K562 (cell line): ENCODE data around the gene MTHFD2. TPM values are rescaled to one million over a fixed set of nuclear protein-coding genes. Genes with fewer than 3 reads are reported as not detected.

ENCODE experiments used
- BCOR ChIP-seq: fragments of 450-650 bp; IDR thresholded peaks from 2 replicates; pipeline ENCODE4 v1.6.1; 2016
- EGR1 ChIP-seq: fragments of 450-650 bp; conservative IDR thresholded peaks from 2 replicates; pipeline ENCODE4 v1.6.1; 2017; ENCODE audit warnings: mild to moderate bottlenecking
- FUS ChIP-seq: fragments of 200-400 bp; formaldehyde crosslinking; optimal IDR thresholded peaks from 2 replicates; pipeline ENCODE3; 2017; ENCODE audit warnings: low read depth, low read length
- GATAD2B ChIP-seq: fragments of 450-650 bp; IDR thresholded peaks from 2 replicates; pipeline ENCODE4 v1.6.1; 2017; ENCODE audit warnings: mild to moderate bottlenecking, borderline replicate concordance
- HCFC1 ChIP-seq: IDR thresholded peaks from 2 replicates; pipeline ENCODE4 v1.6.1; 2012; ENCODE audit warnings: low read depth, low read length, improper control_type of control experiment
- HINFP ChIP-seq: fragments of 450-650 bp; conservative IDR thresholded peaks from 2 replicates; pipeline ENCODE4 v1.6.1; 2016; ENCODE audit warnings: missing genetic modification characterization, low read depth, mild to moderate bottlenecking, control low read depth, missing compliant biosample characterization
- HMGN3 ChIP-seq: IDR thresholded peaks from 2 replicates; pipeline ENCODE4 v1.6.1; 2011; ENCODE audit warnings: borderline replicate concordance, low read depth, mild to moderate bottlenecking, mixed read lengths, low read length; ENCODE audit not compliant: insufficient read length; ENCODE audit errors: extremely low read depth
- MXI1 ChIP-seq: IDR thresholded peaks from 2 replicates; pipeline ENCODE4 v1.6.1; 2011; ENCODE audit warnings: low read depth, mild to moderate bottlenecking, improper control_type of control experiment, low read length
- PML ChIP-seq: IDR thresholded peaks from 2 replicates; pipeline ENCODE4 v1.6.1; 2012; ENCODE audit warnings: low read length, inconsistent platforms
- POLR2A ChIP-seq: fragments of 450-650 bp; conservative IDR thresholded peaks from 2 replicates; pipeline ENCODE4 v1.6.1; 2016
- RERE ChIP-seq: sonication (generic); formaldehyde crosslinking; IDR thresholded peaks from 2 replicates; pipeline ENCODE4 v1.8.0; 2023; ENCODE audit warnings: missing genetic modification reagents, mild to moderate bottlenecking, borderline replicate concordance
- RNF219 ChIP-seq: fragments of 250-450 bp; sonication (Bioruptor Pico); IDR thresholded peaks from 2 replicates; pipeline ENCODE4 v1.5.0; 2022; ENCODE audit warnings: mild to moderate bottlenecking
- SMAD1 ChIP-seq: fragments of 150-350 bp; IDR thresholded peaks from 2 replicates; pipeline ENCODE4 v1.6.1; 2014; ENCODE audit warnings: low read length, low read depth; ENCODE audit not compliant: partially characterized antibody
- SP2 ChIP-seq: IDR thresholded peaks from 2 replicates; pipeline ENCODE4 v1.6.1; 2011; ENCODE audit warnings: mild to moderate bottlenecking, low read depth, low read length, moderate library complexity; ENCODE audit not compliant: poor library complexity, severe bottlenecking; ENCODE audit errors: extremely low read depth
- STAG1 ChIP-seq: sonication (generic); formaldehyde crosslinking; IDR thresholded peaks from 2 replicates; pipeline ENCODE4 v1.5.0; 2020; ENCODE audit warnings: missing genetic modification reagents, borderline replicate concordance
- TAF7 ChIP-seq: fragments of 450-650 bp; IDR thresholded peaks from 2 replicates; pipeline ENCODE4 v1.6.1; 2016; ENCODE audit warnings: missing genetic modification characterization, missing compliant biosample characterization
- TEAD4 ChIP-seq, 2 experiments: sonication (generic) in 1 of 2; formaldehyde crosslinking in 1 of 2; IDR thresholded peaks; 2 replicates each; pipeline versions ENCODE4 v1.6.1 to v1.8.0; 2012 to 2022; ENCODE audit warnings: borderline replicate concordance in 1 of 2, inconsistent platforms in 1 of 2, low read length in 1 of 2, mild to moderate bottlenecking in 1 of 2, missing genetic modification reagents in 1 of 2
- TFAP4 ChIP-seq: sonication (generic); formaldehyde crosslinking; IDR thresholded peaks from 2 replicates; pipeline ENCODE4 v1.8.0; 2022; ENCODE audit warnings: missing genetic modification reagents, mild to moderate bottlenecking, moderate library complexity, borderline replicate concordance
- U2AF2 ChIP-seq: fragments of 200-400 bp; formaldehyde crosslinking; optimal IDR thresholded peaks from 2 replicates; pipeline ENCODE3; 2017; ENCODE audit warnings: low read depth, mild to moderate bottlenecking, low read length
- polyA plus RNA-seq, 8 experiments: library from polyadenylated mRNA; depleted of rRNA in 4 of 8; stranded (reverse) in 5 of 8; unstranded in 3 of 8; fragments of >200 nt; fragmentation: Nextera tagmentation in 2 of 8; fragmentation: Illumina TruSeq in 1 of 8; extraction: Ambion mirVana in 2 of 8; extraction: Trizol in 1 of 8; gene quantifications; 2 replicates each; pipeline versions ENCODE4 v1.2.1 to v1.2.3, GENCODE V29; 2011 to 2014; ENCODE audit warnings: inconsistent platforms in 1 of 8, missing spikeins in 1 of 8
- total RNA-seq, 7 experiments: library from RNA; depleted of rRNA in 6 of 7; stranded (reverse); fragments of >200 nt in 6 of 7; fragmentation: Illumina TruSeq in 2 of 7; extraction: Trizol in 2 of 7; gene quantifications; 2 replicates each; pipeline versions ENCODE4 v1.2.1 to v1.2.3, GENCODE V29; 2011 to 2021; ENCODE audit warnings: low replicate concordance in 1 of 7

Gene MTHFD2
- total and polyA plus RNA-seq, 9 of the 15 experiments (the other 6 are each of a cell fraction or from before 2014, with no cell fraction given), result 113 to 520 (median 234) TPM

GRCh38 chr2:74181739-74182138 lies 16.7 kb upstream of the MTHFD2 start (continued):
- TF ChIP-seq RERE (no peak), TFAP4 (CRISPR knock-in tag) (no peak), FUS (no peak), TAF7 (tag) (no peak), STAG1 (CRISPR knock-in tag) (no peak), HCFC1 (no peak), U2AF2 (no peak), EGR1 (no peak), TEAD4 (IDR thresholded peaks at IDR 0.05; ENCODE audit: low read length) (peak; percentile 77), TEAD4 (CRISPR knock-in tag; IDR thresholded peaks at IDR 0.05; ENCODE audit: borderline replicate concordance) (no peak), GATAD2B (0 out of 2 replicates have a peak, but pooled peaks have one; percentile 25), POLR2A (no peak), PML (no peak), SMAD1 (no peak), HMGN3 (no peak), HINFP (tag) (no peak), MXI1 (no peak), RNF219 (no peak), SP2 (no peak), BCOR (0 out of 2 replicates have a peak, but pooled peaks have one; percentile 35)
